ENCODE measurements around the gene BSND. TPM values are rescaled to one million over a fixed set of nuclear protein-coding genes. Genes with fewer than 3 reads are reported as not detected.

BSND gene
- total RNA-seq, 2 donors from 2014 or later, result 0.13 to 0.20 TPM

GRCh38 chr1:55039342-55040082 lies 40.8 kb downstream of the BSND start, which contains the start of gene PCSK9:
TSS of gene PCSK9 (plus strand) at chr1:55039548. CDS start at chr1:55039838, 290 bp downstream.
- Mint-ChIP-seq H3K27me3 (ENCODE audit: insufficient read depth) (peaks cover 49% of the 10 kb centered on the region), H3K4me1 (peaks cover 51% of the 10 kb centered on the region), H3K4me3 (peak within 1 kb of the TSS; percentile 77), H3K36me3 (ENCODE audit: low read depth) (peaks cover 22% of the 10 kb centered on the region), H3K9me3 (no peaks in the 10 kb centered on the region), H3K27ac (peak within 1 kb of the TSS; percentile 90)
- peaks cover 40% of the 10 kb centered on the region for H3K27me3 ChIP-seq (ENCODE audit: control insufficient read depth, insufficient read depth, low read length, poor library complexity, severe bottlenecking)
- peaks cover 17% of the 10 kb centered on the region for H3K4me1 ChIP-seq (ENCODE audit: control insufficient read depth, insufficient read depth, low read length)
- H3K9ac ChIP-seq (ENCODE audit: extremely low read depth, low read length, poor library complexity, severe bottlenecking), result no peak within 1 kb of the TSS
- no peak for TF ChIP-seq CTCF (conservative IDR thresholded peaks at IDR 0.05)
- peak; percentile 90 for DNase-seq
- H3K27ac ChIP-seq (ENCODE audit: low read depth, low read length), result no peak within 1 kb of the TSS
- no peaks in the 10 kb centered on the region for H3K36me3 ChIP-seq (ENCODE audit: control insufficient read depth, insufficient read depth, low read length)
- peak within 1 kb of the TSS; percentile 72 for H3K4me3 ChIP-seq (ENCODE audit: low read length)
- H3K9me3 ChIP-seq (ENCODE audit: control insufficient read depth, low read length), result no peaks in the 10 kb centered on the region
- WGBS, 2 experiments (ENCODE audit: insufficient coverage in 1 of 2, insufficient read length in 1 of 2), result 23 to 37% methylated on average over 48 to 67 of the region's 67 CpGs

GRCh38 chr1:55040083-55040932 lies 41.6 kb downstream of the BSND start:
- Mint-ChIP-seq H3K9me3 (no peaks in the 10 kb centered on the region), H3K27me3 (ENCODE audit: insufficient read depth) (peaks cover 49% of the 10 kb centered on the region), H3K36me3 (ENCODE audit: low read depth) (peaks cover 29% of the 10 kb centered on the region), H3K4me3 (peak overlapping the region; percentile 77), H3K27ac (no peak overlapping the region), H3K4me1 (peaks cover 51% of the 10 kb centered on the region)
- Histone ChIP-seq H3K4me1 (ENCODE audit: control insufficient read depth, insufficient read depth, low read length) (peaks cover 17% of the 10 kb centered on the region), H3K27ac (ENCODE audit: low read depth, low read length) (no peak overlapping the region), H3K9ac (ENCODE audit: extremely low read depth, low read length, poor library complexity, severe bottlenecking) (no peak overlapping the region), H3K9me3 (ENCODE audit: control insufficient read depth, low read length) (no peaks in the 10 kb centered on the region), H3K4me3 (ENCODE audit: low read length) (peak overlapping the region; percentile 72), H3K36me3 (ENCODE audit: control insufficient read depth, insufficient read depth, low read length) (no peaks in the 10 kb centered on the region), H3K27me3 (ENCODE audit: control insufficient read depth, insufficient read depth, low read length, poor library complexity, severe bottlenecking) (peaks cover 40% of the 10 kb centered on the region)
- 60 to 65% methylated on average over 32 to 49 of the region's 49 CpGs for WGBS, 2 experiments (ENCODE audit: insufficient coverage in 1 of 2, insufficient read length in 1 of 2)
- TF ChIP-seq CTCF (conservative IDR thresholded peaks at IDR 0.05), result no peak
- peak; percentile 68 for DNase-seq

GRCh38 chr1:55040933-55041494 lies 42.3 kb downstream of the BSND start:
- H3K27ac ChIP-seq (ENCODE audit: low read depth, low read length), result no peak overlapping the region
- TF ChIP-seq CTCF (conservative IDR thresholded peaks at IDR 0.05), result no peak
- Mint-ChIP-seq H3K27ac (no peak overlapping the region), H3K9me3 (no peaks in the 10 kb centered on the region), H3K4me3 (peak overlapping the region; percentile 77), H3K36me3 (ENCODE audit: low read depth) (peaks cover 33% of the 10 kb centered on the region), H3K27me3 (ENCODE audit: insufficient read depth) (peaks cover 49% of the 10 kb centered on the region), H3K4me1 (peaks cover 47% of the 10 kb centered on the region)
- H3K9ac ChIP-seq (ENCODE audit: extremely low read depth, low read length, poor library complexity, severe bottlenecking), result no peak overlapping the region
- H3K36me3 ChIP-seq (ENCODE audit: control insufficient read depth, insufficient read depth, low read length), result no peaks in the 10 kb centered on the region
- peaks cover 40% of the 10 kb centered on the region for H3K27me3 ChIP-seq (ENCODE audit: control insufficient read depth, insufficient read depth, low read length, poor library complexity, severe bottlenecking)
- peak; percentile 66 for DNase-seq
- 70 to 88% methylated on average over 3 to 5 of the region's 5 CpGs for WGBS, 2 experiments (ENCODE audit: insufficient coverage in 1 of 2, insufficient read length in 1 of 2)
- peak overlapping the region; percentile 72 for H3K4me3 ChIP-seq (ENCODE audit: low read length)
- peaks cover 17% of the 10 kb centered on the region for H3K4me1 ChIP-seq (ENCODE audit: control insufficient read depth, insufficient read depth, low read length)
- no peaks in the 10 kb centered on the region for H3K9me3 ChIP-seq (ENCODE audit: control insufficient read depth, low read length)
